Nephron (organoid): ENCODE measurements around the gene ARHGAP29.

Experiments used
- H3K27ac Mint-ChIP-seq, 3 experiments: 2 replicates each; pipeline ENCODE4 v1.8.0; 2020; ENCODE audit warnings: mixed read lengths in 3 of 3, mild to moderate bottlenecking in 2 of 3, moderate library complexity in 1 of 3
- H3K27me3 Mint-ChIP-seq: 2 replicates; pipeline ENCODE4 v1.8.0; 2021; ENCODE audit warnings: low read depth, mild to moderate bottlenecking, moderate library complexity, mixed read lengths
- H3K36me3 Mint-ChIP-seq: 2 replicates; pipeline ENCODE4 v1.8.0; 2020; ENCODE audit warnings: low read depth, mixed read lengths
- H3K4me1 Mint-ChIP-seq: 2 replicates; pipeline ENCODE4 v1.8.0; 2020; ENCODE audit warnings: mixed read lengths
- H3K4me3 Mint-ChIP-seq, 3 experiments: 2 replicates each; pipeline ENCODE4 v1.8.0; 2020; ENCODE audit warnings: mild to moderate bottlenecking in 3 of 3, mixed read lengths in 3 of 3, moderate library complexity in 2 of 3
- H3K9me3 Mint-ChIP-seq: 2 replicates; pipeline ENCODE4 v1.8.0; 2020; ENCODE audit warnings: mixed read lengths
- CTCF ChIP-seq, 3 experiments: fragments of 200-600 bp; sonication (generic); IDR thresholded peaks; one replicate each; pipeline ENCODE4 v1.5.0; 2021; ENCODE audit warnings: antibody characterized with exemption in 3 of 3; ENCODE audit not compliant: unreplicated experiment in 3 of 3

Gene ARHGAP29

GRCh38 chr1:94209982-94210381 is 27.4 kb downstream of the ARHGAP29 start:
- no peak for TF ChIP-seq CTCF (IDR thresholded peaks at IDR 0.05; ENCODE audit: unreplicated experiment in 3 of 3)
- Mint-ChIP-seq H3K27me3 (no peaks in the 10 kb centered on the region), H3K9me3 (peaks cover 7% of the 10 kb centered on the region), H3K4me1 (no peaks in the 10 kb centered on the region), H3K27ac (no peak overlapping the region), H3K4me3 (no peak overlapping the region), H3K36me3 (peaks cover 42% of the 10 kb centered on the region)

DNA sequence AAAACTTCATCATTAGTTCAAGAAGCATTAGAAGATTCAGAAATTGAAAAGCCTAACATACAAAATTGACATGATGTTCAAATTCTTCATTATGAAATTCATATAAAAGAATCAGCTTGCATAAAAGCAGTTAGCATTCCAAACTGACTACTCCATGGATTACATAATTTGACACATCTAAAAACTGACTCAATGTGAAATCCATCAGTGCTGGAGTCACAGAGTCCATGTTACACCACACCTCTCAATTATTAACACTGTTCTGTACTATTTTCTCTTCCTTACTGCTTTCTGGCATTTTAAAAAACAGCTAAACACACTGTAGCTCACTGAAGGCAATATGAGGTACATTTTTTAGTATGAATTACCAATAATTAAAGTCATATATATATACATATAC is 28.0 kb downstream of the ARHGAP29 start:
- Mint-ChIP-seq H3K4me3 (no peak overlapping the region), H3K27me3 (no peaks in the 10 kb centered on the region), H3K9me3 (peaks cover 7% of the 10 kb centered on the region), H3K36me3 (peaks cover 46% of the 10 kb centered on the region), H3K4me1 (no peaks in the 10 kb centered on the region), H3K27ac (no peak overlapping the region)
- no peak for TF ChIP-seq CTCF (IDR thresholded peaks at IDR 0.05; ENCODE audit: unreplicated experiment in 3 of 3)

DNA sequence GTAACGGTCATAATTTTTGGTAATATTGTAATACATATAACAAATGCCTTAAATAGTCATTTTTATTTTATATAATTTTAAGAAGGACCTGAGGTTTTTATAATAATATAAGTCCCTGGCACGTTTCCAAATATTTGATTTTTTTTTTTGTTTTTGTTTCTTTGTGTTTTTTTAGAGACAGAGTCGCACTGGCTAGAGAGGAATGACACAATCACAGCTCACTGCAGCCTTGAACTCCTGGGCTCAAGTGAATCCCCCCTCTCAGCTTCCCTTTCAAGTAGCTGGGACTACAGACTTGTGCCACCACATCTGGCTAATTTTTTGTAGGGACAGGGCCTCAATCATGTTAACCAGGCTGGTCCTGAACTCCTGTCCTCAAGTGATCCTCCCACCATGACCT is 29.7 kb downstream of the ARHGAP29 start:
- no peaks in the 10 kb centered on the region for H3K4me1 Mint-ChIP-seq
- H3K27ac Mint-ChIP-seq, result no peak overlapping the region
- TF ChIP-seq CTCF (IDR thresholded peaks at IDR 0.05; ENCODE audit: unreplicated experiment in 3 of 3), result no peak
- peaks cover 46% of the 10 kb centered on the region for H3K36me3 Mint-ChIP-seq
- H3K9me3 Mint-ChIP-seq, result peaks cover 7% of the 10 kb centered on the region
- no peaks in the 10 kb centered on the region for H3K27me3 Mint-ChIP-seq
- no peak overlapping the region for H3K4me3 Mint-ChIP-seq

GRCh38 chr1:94205639-94206038 is 31.7 kb downstream of the ARHGAP29 start:
- no peak for TF ChIP-seq CTCF (IDR thresholded peaks at IDR 0.05; ENCODE audit: unreplicated experiment in 3 of 3)
- Mint-ChIP-seq H3K27ac (no peak overlapping the region), H3K4me1 (no peaks in the 10 kb centered on the region), H3K36me3 (peaks cover 56% of the 10 kb centered on the region), H3K4me3 (no peak overlapping the region), H3K9me3 (peaks cover 7% of the 10 kb centered on the region), H3K27me3 (no peaks in the 10 kb centered on the region)

GRCh38 chr1:94202241-94202640 is 35.1 kb downstream of the ARHGAP29 start:
- Mint-ChIP-seq H3K36me3 (peaks cover 55% of the 10 kb centered on the region), H3K9me3 (no peaks in the 10 kb centered on the region), H3K4me1 (no peaks in the 10 kb centered on the region), H3K27me3 (no peaks in the 10 kb centered on the region), H3K27ac (no peak overlapping the region), H3K4me3 (no peak overlapping the region)
- TF ChIP-seq CTCF (IDR thresholded peaks at IDR 0.05; ENCODE audit: unreplicated experiment in 3 of 3), result no peak

DNA sequence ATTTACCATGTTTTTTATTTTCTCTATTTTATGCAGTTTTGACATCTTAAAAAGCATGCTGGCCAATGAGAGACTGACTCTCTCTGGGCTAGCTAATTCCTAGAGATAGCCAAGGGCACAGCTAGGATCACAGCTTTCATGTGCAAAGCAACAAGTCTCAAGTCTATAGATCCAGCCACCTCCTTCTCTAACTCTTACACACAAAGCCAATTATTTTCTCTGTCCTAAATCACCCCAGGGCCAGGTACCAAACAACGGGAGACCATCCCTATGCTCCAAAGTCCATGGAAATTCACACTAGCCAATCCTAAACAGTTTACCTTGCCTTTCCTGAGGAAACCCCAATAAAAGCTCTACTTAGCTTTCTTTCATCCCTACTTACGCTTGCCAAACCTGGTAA is 38.0 kb downstream of the ARHGAP29 start:
- TF ChIP-seq CTCF (IDR thresholded peaks at IDR 0.05; ENCODE audit: unreplicated experiment in 3 of 3), result no peak
- Mint-ChIP-seq H3K4me1 (no peaks in the 10 kb centered on the region), H3K9me3 (no peaks in the 10 kb centered on the region), H3K27me3 (no peaks in the 10 kb centered on the region), H3K27ac (no peak overlapping the region), H3K4me3 (no peak overlapping the region), H3K36me3 (peaks cover 50% of the 10 kb centered on the region)
